T-cell (primary cell): ENCODE data around the gene STK32C. TPM values are rescaled to one million over a fixed set of nuclear protein-coding genes. Genes with fewer than 3 reads are reported as not detected.

Experiments
- ATAC-seq, 4 experiments: fragments of 200-7000 bp in 3 of 4; fragments of 150-1000 bp in 1 of 4; cut with Tn5 transposase; replicated peaks in 1 of 4; 1 replicate in 3 of 4; 2 replicates in 1 of 4; pipeline ENCODE4 v1.10.0; 2021; ENCODE audit warnings: moderate library complexity in 3 of 4, mild to moderate bottlenecking in 2 of 4, moderate number of reproducible peaks in 1 of 4
- CTCF ChIA-PET, 2 donors: fragments of 300-600 bp; sonication (Branson Sonifier 250); formaldehyde crosslinking; loops; one replicate each; lab custom pipeline; 2022; ENCODE audit warnings: antibody characterized with exemption in 2 of 2; lab: Charles Lee
- POLR2A ChIA-PET, 2 donors: fragments of 300-600 bp; sonication (Branson Sonifier 250); formaldehyde crosslinking; loops; one replicate each; lab custom pipeline; 2022; ENCODE audit warnings: antibody characterized with exemption in 2 of 2; lab: Charles Lee
- DNase-seq, 35 experiments: peaks; one replicate each; pipeline versions ENCODE4 v3.0.0 to v3.0.0-alpha.2; 2013 to 2023
- H3K27ac ChIP-seq: one replicate; pipeline ENCODE4 v1.5.1; 2013; ENCODE audit warnings: low read length
- H3K27me3 ChIP-seq, 2 experiments: replicated peaks in 1 of 2; 1 replicate in 1 of 2; 2 replicates in 1 of 2; pipeline versions ENCODE4 v1.6.1 to v1.7.0; 2013; ENCODE audit warnings: low read length in 1 of 2, mixed read lengths in 1 of 2; ENCODE audit not compliant: control insufficient read depth in 2 of 2, insufficient read depth in 2 of 2; ENCODE audit errors: extremely low read depth in 1 of 2
- H3K36me3 ChIP-seq, 2 donors: 1 replicate in 1 of 2; 2 replicates in 1 of 2; pipeline versions ENCODE4 v1.6.1 to v1.7.0; 2013; ENCODE audit warnings: low read length in 1 of 2; ENCODE audit not compliant: control insufficient read depth in 2 of 2, insufficient read depth in 1 of 2; ENCODE audit errors: extremely low read depth in 1 of 2
- H3K4me1 ChIP-seq, 2 experiments: 1 replicate in 1 of 2; 2 replicates in 1 of 2; pipeline versions ENCODE4 v1.6.1 to v1.7.0; 2013; ENCODE audit warnings: low read length in 2 of 2, mixed read lengths in 1 of 2; ENCODE audit not compliant: insufficient read depth in 2 of 2, control insufficient read depth in 1 of 2; ENCODE audit errors: extremely low read depth in 1 of 2
- H3K4me3 ChIP-seq, 2 donors: 1 replicate in 1 of 2; 2 replicates in 1 of 2; pipeline versions ENCODE4 v1.5.1 to v1.7.0; 2013; ENCODE audit warnings: mild to moderate bottlenecking in 2 of 2, low read length in 1 of 2, moderate library complexity in 1 of 2; ENCODE audit not compliant: control insufficient read depth in 1 of 2; ENCODE audit errors: extremely low read depth in 1 of 2
- H3K9me3 ChIP-seq: 2 replicates; pipeline ENCODE4 v1.7.0; 2013
- H3K27ac Mint-ChIP-seq, 2 donors: one replicate each; pipeline ENCODE4 v1.8.0; 2020 to 2021; ENCODE audit warnings: mild to moderate bottlenecking in 2 of 2, mixed read lengths in 2 of 2
- H3K27me3 Mint-ChIP-seq, 2 donors: one replicate each; pipeline ENCODE4 v1.8.0; 2021 to 2022; ENCODE audit warnings: mixed read lengths in 2 of 2
- H3K36me3 Mint-ChIP-seq: one replicate; pipeline ENCODE4 v1.8.0; 2021; ENCODE audit warnings: mixed read lengths
- H3K4me1 Mint-ChIP-seq, 3 donors: one replicate each; pipeline ENCODE4 v1.8.0; 2020 to 2022; ENCODE audit warnings: mixed read lengths in 3 of 3, mild to moderate bottlenecking in 1 of 3
- H3K4me3 Mint-ChIP-seq, 3 donors: one replicate each; pipeline ENCODE4 v1.8.0; 2020 to 2022; ENCODE audit warnings: mild to moderate bottlenecking in 3 of 3, mixed read lengths in 3 of 3, moderate library complexity in 3 of 3
- H3K9me3 Mint-ChIP-seq, 3 donors: one replicate each; pipeline ENCODE4 v1.8.0; 2020 to 2022; ENCODE audit warnings: mixed read lengths in 3 of 3
- WGBS: methylation state at CpG from one replicate; pipeline ENCODE4 v1.1.5; 2013; ENCODE audit warnings: missing lambda C conversion rate; ENCODE audit not compliant: insufficient coverage; 5-methylcytosine and 5-hydroxymethylcytosine counted together
- total RNA-seq, 35 experiments: library from RNA in 6 of 35; stranded (reverse) in 6 of 35; fragments of 120-200 nt in 1 of 35; gene quantifications; one replicate each; pipeline versions ENCODE4 v1.2.1 to v1.2.4 and lab custom pipeline; 2013 to 2026

STK32C gene
- total RNA-seq, 5 donors from 2014 or later (not counting 1 experiment from before 2014, with no cell fraction given) = 5.8 to 16.4 (median 12.2) TPM

DNA sequence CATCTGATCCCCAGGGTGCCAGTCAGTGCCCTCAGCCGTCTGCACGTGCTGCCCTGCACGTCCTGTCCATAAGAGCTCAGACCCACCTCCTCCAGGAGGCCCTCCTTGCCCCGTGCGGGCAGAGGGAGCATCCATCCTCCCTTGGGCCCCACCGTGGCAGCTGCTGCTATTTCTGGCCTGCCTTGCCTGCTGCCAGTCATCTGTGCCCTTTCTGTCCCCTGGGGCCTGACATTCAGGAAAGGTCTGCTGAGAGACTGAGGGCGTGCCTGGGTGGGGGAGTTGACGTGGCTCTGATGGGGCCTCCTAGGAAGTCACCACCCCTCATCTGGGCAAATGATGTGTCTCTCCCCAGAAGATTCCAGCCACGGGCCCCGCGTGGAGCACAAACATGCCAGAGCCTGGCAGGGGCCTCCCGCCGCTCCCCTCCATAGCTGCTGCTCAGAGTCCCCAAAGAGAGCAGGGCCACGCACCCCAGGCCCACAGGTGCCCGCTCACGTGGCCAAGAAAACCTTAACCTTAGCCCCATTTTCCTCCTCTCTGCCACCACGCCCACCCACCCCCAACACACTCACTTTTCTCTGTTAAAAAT is 99.2 kb downstream of the STK32C start:
- WGBS = 85% methylated on average over 12 of the region's 17 CpGs
- H3K27ac Mint-ChIP-seq = no peak overlapping the region
- DNase-seq = no peak

DNA sequence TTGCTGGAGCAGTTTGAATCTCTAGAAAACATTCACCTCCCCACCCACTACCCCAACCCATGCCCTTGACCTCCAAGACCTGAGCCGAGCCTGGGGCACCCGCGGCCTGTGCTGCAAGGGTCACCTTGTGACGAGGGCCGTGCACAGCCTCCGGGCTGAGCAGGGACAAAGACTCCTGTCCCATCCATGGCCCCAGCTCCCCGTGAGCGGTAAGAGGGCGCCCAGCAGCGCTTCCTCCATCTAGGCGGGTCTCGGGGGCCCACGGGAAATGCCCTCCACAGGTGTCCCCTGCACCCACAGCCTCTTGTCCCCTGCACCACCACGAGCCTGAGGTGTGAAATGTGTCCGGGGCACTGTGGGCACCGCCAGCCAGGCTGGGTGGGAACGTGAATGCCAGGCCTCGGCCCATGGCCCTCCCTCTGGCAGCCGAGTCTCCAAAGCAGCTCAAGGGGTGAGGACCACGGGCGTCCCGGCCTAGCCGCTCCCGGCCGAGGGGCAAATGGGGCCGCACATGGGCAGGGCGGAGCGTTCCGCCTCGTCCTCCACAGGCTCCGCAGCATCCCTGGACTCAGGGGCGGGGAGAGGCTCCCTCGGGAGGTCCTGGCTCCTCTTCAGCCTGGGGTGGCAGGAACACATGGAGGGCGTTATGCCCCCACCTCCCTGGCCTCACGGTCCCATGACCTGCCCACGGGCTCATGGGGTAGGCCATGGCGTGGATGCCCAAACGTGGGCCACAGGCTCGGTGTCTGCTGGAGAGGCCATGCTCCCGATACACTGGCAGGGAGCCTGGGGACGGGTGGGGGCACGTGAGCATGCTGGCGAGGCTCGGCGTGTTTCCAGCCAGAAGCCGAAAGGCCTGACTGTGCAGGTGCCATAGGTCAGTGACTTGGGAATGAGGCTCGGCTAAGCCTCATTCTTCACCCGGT is 100.0 kb downstream of the STK32C start:
- Histone ChIP-seq H3K4me3 (no peak overlapping the region), H3K27me3 (no peaks in the 10 kb centered on the region), H3K9me3 (no peaks in the 10 kb centered on the region), H3K36me3 (peaks cover 0 to 5% of the 10 kb centered on the region in 2 donors), H3K27ac (no peak overlapping the region), H3K4me1 (no peaks in the 10 kb centered on the region)
- 84% methylated on average over 47 of the region's 48 CpGs for WGBS
- POLR2A ChIA-PET = no interaction called here
- Mint-ChIP-seq H3K4me3 (no peak overlapping the region), H3K27ac (no peak overlapping the region), H3K4me1 (no peaks in the 10 kb centered on the region), H3K9me3 (no peaks in the 10 kb centered on the region), H3K27me3 (no peaks in the 10 kb centered on the region), H3K36me3 (peaks cover 8% of the 10 kb centered on the region)
- CTCF ChIA-PET = no interaction called here
- no peak for ATAC-seq
- no peak for DNase-seq

More for the DNA sequence above, 99.2 kb downstream of the STK32C start:
- no peaks in the 10 kb centered on the region for H3K4me1 Mint-ChIP-seq
- no peaks in the 10 kb centered on the region for H3K4me1 ChIP-seq
- no peak overlapping the region for H3K4me3 ChIP-seq
- H3K9me3 ChIP-seq = no peaks in the 10 kb centered on the region
- no peak for ATAC-seq
- H3K36me3 ChIP-seq = peaks cover 0 to 5% of the 10 kb centered on the region in 2 donors
- H3K27me3 ChIP-seq = no peaks in the 10 kb centered on the region
- peaks cover 15% of the 10 kb centered on the region for H3K36me3 Mint-ChIP-seq
- H3K27ac ChIP-seq = no peak overlapping the region
- ChIA-PET CTCF (no interaction called here), POLR2A (no interaction called here)
- H3K4me3 Mint-ChIP-seq = no peak overlapping the region
- H3K27me3 Mint-ChIP-seq = no peaks in the 10 kb centered on the region
- peaks cover under 1 to 3% (median under 1%) of the 10 kb centered on the region in 3 donors for H3K9me3 Mint-ChIP-seq

DNA sequence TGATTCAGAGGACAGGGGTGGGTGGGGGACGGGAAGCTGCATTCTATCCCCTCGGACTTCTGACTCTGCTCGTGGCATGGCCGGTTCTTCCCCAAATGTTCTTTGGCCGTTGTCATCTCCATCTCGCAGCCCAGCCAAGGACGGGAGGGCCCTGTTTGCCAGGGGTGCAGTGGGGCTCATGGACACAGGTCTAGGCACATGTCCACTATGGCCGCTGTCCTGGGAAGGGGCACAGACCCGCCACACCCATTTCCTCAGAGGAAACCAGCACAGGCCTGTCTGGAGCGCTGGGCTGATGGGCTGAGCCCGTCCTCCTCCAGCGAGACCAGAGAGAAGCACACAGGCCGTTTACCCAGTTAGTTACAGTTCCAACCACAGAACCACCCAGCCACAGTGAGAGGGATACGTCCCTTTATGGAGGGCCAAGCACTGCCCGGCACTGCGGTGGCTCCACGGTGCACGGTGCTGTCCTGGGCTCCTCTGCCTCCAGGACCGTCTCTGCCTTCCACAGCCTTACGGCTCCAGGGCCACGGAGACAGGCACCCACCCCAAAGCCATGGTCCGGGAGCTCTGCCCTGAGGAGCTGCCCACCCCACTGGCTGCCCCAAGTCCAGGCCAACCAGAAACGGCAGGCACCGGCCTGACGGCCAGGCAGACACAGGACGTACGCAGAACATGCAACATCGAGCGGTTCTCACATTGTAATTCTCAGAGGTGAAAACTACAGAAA is 100.8 kb downstream of the STK32C start:
- no peaks in the 10 kb centered on the region for H3K27me3 ChIP-seq
- H3K4me1 ChIP-seq = no peaks in the 10 kb centered on the region
- no peaks in the 10 kb centered on the region for H3K9me3 ChIP-seq
- DNase-seq (no peak), ATAC-seq (no peak)
- WGBS = 81% methylated on average over 27 of the region's 29 CpGs
- H3K36me3 ChIP-seq = peaks cover 0 to 5% of the 10 kb centered on the region in 2 donors
- Mint-ChIP-seq H3K27me3 (no peaks in the 10 kb centered on the region), H3K9me3 (no peaks in the 10 kb centered on the region), H3K4me3 (no peak overlapping the region), H3K27ac (no peak overlapping the region), H3K36me3 (peaks cover 1% of the 10 kb centered on the region), H3K4me1 (no peaks in the 10 kb centered on the region)
- H3K4me3 ChIP-seq = no peak overlapping the region
- CTCF ChIA-PET = no interaction called here
- POLR2A ChIA-PET = no interaction called here
- H3K27ac ChIP-seq = no peak overlapping the region

DNA sequence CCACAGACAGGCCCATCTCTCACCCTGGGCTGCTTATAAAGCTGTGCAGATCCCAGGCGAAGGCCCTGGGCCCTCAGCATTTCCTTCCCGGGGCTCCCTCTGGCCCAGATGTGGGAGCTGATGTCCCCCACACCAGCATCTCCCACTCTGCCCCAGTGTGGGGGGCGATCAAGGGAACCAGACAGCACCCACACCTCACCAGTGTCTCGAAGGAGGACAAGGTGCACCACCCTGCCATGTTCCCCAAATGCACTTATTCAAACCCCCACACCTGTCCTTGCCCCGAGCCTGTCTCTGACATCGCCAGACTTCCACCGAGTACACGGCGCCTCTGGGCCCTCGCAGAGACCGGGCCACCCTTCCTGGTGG is 101.4 kb downstream of the STK32C start:
- 83% methylated on average over 9 of the region's 11 CpGs for WGBS
- H3K27me3 Mint-ChIP-seq = no peaks in the 10 kb centered on the region
- H3K27ac Mint-ChIP-seq = no peak overlapping the region
- Histone ChIP-seq H3K4me3 (no peak overlapping the region), H3K4me1 (no peaks in the 10 kb centered on the region), H3K27me3 (no peaks in the 10 kb centered on the region), H3K36me3 (peaks cover 0 to 5% of the 10 kb centered on the region in 2 donors), H3K9me3 (no peaks in the 10 kb centered on the region), H3K27ac (no peak overlapping the region)
- no peaks in the 10 kb centered on the region for H3K36me3 Mint-ChIP-seq
- no peaks in the 10 kb centered on the region for H3K4me1 Mint-ChIP-seq
- no peaks in the 10 kb centered on the region for H3K9me3 Mint-ChIP-seq
- DNase-seq = no peak
- H3K4me3 Mint-ChIP-seq = no peak overlapping the region
- no peak for ATAC-seq
- ChIA-PET CTCF (no interaction called here), POLR2A (no interaction called here)

DNA sequence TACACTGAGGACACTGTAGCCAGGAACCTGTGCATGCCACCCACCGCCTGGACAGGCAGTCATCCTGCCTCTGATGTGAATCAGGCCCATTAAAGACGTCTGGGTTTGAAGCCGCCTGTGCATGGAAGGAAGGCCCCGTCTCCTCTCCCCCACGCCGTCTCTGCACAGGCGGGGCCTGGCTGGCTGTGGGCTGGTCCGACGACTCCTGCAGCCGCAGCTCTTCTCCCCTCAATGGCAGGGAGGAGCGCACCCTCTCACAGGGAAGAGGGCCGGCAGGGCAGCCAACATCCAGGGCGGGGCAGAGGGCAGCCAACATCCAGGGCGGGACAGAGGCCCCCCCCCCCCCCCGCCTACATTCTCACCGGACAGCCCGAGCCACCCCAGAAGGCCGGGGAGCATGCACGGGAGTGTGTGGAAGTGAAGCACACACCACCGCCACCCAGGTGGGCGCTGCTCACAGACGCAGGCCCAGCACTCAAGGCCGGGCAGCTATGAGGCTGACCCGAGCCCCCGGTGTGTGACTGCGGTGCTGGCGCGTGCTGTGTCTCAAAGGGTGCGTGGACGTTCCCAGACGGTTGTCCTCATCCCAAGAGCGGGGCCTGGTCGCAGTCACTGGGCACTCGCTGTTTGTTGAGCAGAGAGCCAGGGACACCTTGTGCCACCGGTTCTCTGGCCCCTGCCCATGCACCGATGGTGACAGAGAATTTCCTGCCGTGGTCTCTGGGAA is 101.9 kb downstream of the STK32C start:
- 82% methylated on average over 25 of the region's 37 CpGs for WGBS
- Mint-ChIP-seq H3K27ac (no peak overlapping the region), H3K4me1 (no peaks in the 10 kb centered on the region), H3K9me3 (no peaks in the 10 kb centered on the region), H3K27me3 (no peaks in the 10 kb centered on the region), H3K4me3 (no peak overlapping the region), H3K36me3 (no peaks in the 10 kb centered on the region)
- no peaks in the 10 kb centered on the region for H3K4me1 ChIP-seq
- H3K27ac ChIP-seq = no peak overlapping the region
- CTCF ChIA-PET = no interaction called here
- ATAC-seq (no peak), DNase-seq (no peak)
- peaks cover 0 to 5% of the 10 kb centered on the region in 2 donors for H3K36me3 ChIP-seq
- H3K4me3 ChIP-seq = no peak overlapping the region
- POLR2A ChIA-PET = interaction anchor here in 1 of 2 donors (0.6 kb wide), 1 partner anchor 113 kb away, joined by 4 read pairs; no protein-coding TSS in a partner anchor
- H3K27me3 ChIP-seq = no peaks in the 10 kb centered on the region
- no peaks in the 10 kb centered on the region for H3K9me3 ChIP-seq
